ENCODE data around the gene EPHA7. TPM values are rescaled to one million over a fixed set of nuclear protein-coding genes. Genes with fewer than 3 reads are reported as not detected.

Gene EPHA7
- total and polyA plus RNA-seq, 2 donors (not counting 1 experiment from before 2014, with no cell fraction given) = under 0.01 to 0.03 TPM

DNA sequence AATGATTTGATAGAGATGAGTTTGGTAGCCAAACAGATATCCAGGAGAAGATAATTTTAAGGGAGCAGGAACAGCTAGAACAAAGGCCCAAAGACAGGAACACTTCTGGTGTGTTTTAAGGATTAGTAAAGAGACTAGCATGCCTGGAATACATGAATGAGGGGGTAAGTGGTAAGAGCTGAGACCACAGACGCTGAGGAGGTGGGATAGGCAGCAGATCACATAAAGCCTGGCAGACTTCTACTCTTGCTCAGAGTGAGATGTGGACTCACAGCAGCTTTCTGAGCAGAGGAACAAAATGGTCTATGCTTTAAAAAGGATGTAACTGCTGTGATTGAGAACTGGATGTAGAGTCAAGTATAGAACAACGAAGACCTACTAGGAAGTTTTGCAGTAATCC lies 100.1 kb downstream of the EPHA7 start:
- Histone ChIP-seq H3K4me1 (ENCODE audit: control insufficient read depth, extremely low read depth, insufficient read depth, low read length) (no peaks in the 10 kb centered on the region), H3K79me2 (ENCODE audit: control insufficient read depth, insufficient read depth, low read length) (no peaks in the 10 kb centered on the region), H2AFZ (ENCODE audit: low read length) (no peak overlapping the region), H4K20me1 (ENCODE audit: control insufficient read depth, extremely low read depth, insufficient read depth, low read length) (no peaks in the 10 kb centered on the region), H3K36me3 (ENCODE audit: control insufficient read depth, insufficient read depth, low read length) (no peaks in the 10 kb centered on the region), H3K27ac (ENCODE audit: insufficient read depth, low read length) (no peak overlapping the region), H3K4me2 (ENCODE audit: extremely low read depth, insufficient read depth, low read length) (no peak overlapping the region), H3K27me3 (ENCODE audit: control insufficient read depth, insufficient read depth, low read length) (no peaks in the 10 kb centered on the region), H3K4me3 (replicated peaks in 1 of 4; ENCODE audit: control extremely low read depth in 1 of 4, insufficient read depth in 1 of 4, low read depth in 3 of 4, low read length in 4 of 4) (no peak overlapping the region), H3K9me3 (ENCODE audit: control insufficient read depth, insufficient read depth, low read depth, low read length) (no peaks in the 10 kb centered on the region), H3K9ac (ENCODE audit: insufficient read depth, low read length) (no peak overlapping the region)
- TF ChIP-seq EZH2 (IDR thresholded peaks at IDR 0.05; ENCODE audit: low read length, missing control alignments) = no peak
- TF ChIP-seq, protein P1, sequence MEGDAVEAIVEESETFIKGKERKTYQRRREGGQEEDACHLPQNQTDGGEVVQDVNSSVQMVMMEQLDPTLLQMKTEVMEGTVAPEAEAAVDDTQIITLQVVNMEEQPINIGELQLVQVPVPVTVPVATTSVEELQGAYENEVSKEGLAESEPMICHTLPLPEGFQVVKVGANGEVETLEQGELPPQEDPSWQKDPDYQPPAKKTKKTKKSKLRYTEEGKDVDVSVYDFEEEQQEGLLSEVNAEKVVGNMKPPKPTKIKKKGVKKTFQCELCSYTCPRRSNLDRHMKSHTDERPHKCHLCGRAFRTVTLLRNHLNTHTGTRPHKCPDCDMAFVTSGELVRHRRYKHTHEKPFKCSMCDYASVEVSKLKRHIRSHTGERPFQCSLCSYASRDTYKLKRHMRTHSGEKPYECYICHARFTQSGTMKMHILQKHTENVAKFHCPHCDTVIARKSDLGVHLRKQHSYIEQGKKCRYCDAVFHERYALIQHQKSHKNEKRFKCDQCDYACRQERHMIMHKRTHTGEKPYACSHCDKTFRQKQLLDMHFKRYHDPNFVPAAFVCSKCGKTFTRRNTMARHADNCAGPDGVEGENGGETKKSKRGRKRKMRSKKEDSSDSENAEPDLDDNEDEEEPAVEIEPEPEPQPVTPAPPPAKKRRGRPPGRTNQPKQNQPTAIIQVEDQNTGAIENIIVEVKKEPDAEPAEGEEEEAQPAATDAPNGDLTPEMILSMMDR (conservative IDR thresholded peaks at IDR 0.05 in 1 of 2, IDR thresholded peaks at IDR 0.05 in 1 of 2; ENCODE audit: low read depth in 1 of 2, low read length in 2 of 2) = no peak
- no peak for DNase-seq (ENCODE audit: low read depth in 2 of 2)

DNA sequence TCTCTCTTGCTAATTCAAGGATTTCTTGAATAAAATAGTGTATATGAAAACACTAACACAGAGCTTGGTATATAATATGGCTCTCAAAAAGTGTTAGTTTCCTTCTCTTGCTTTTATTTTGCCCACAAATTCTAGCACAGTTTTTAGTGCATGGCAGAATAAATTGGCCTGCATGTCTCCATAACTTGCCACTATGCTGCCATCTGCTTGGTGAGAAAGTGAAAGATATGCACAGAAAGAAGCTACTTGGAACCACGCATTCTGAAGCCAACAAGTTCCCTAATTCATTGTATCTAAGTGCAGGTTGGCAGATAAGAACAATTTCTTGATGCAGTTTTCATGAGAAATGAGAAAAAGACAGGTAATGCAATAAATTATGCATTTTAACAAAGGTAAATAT lies 101.2 kb downstream of the EPHA7 start:
- no peak for DNase-seq (ENCODE audit: low read depth in 2 of 2)
- H3K4me1 ChIP-seq (ENCODE audit: control insufficient read depth, extremely low read depth, insufficient read depth, low read length) = no peaks in the 10 kb centered on the region
- no peak overlapping the region for H3K4me3 ChIP-seq (replicated peaks in 1 of 4; ENCODE audit: control extremely low read depth in 1 of 4, insufficient read depth in 1 of 4, low read depth in 3 of 4, low read length in 4 of 4)
- H3K79me2 ChIP-seq (ENCODE audit: control insufficient read depth, insufficient read depth, low read length) = no peaks in the 10 kb centered on the region
- no peak overlapping the region for H3K4me2 ChIP-seq (ENCODE audit: extremely low read depth, insufficient read depth, low read length)
- no peak overlapping the region for H2AFZ ChIP-seq (ENCODE audit: low read length)
- no peak overlapping the region for H3K9ac ChIP-seq (ENCODE audit: insufficient read depth, low read length)
- no peaks in the 10 kb centered on the region for H3K9me3 ChIP-seq (ENCODE audit: control insufficient read depth, insufficient read depth, low read depth, low read length)
- no peaks in the 10 kb centered on the region for H4K20me1 ChIP-seq (ENCODE audit: control insufficient read depth, extremely low read depth, insufficient read depth, low read length)
- no peaks in the 10 kb centered on the region for H3K27me3 ChIP-seq (ENCODE audit: control insufficient read depth, insufficient read depth, low read length)
- H3K36me3 ChIP-seq (ENCODE audit: control insufficient read depth, insufficient read depth, low read length) = no peaks in the 10 kb centered on the region
- no peak overlapping the region for H3K27ac ChIP-seq (ENCODE audit: insufficient read depth, low read length)
- TF ChIP-seq EZH2 (IDR thresholded peaks at IDR 0.05; ENCODE audit: low read length, missing control alignments) = no peak
- TF ChIP-seq, protein P1 (conservative IDR thresholded peaks at IDR 0.05 in 1 of 2, IDR thresholded peaks at IDR 0.05 in 1 of 2; ENCODE audit: low read depth in 1 of 2, low read length in 2 of 2) = no peak

DNA sequence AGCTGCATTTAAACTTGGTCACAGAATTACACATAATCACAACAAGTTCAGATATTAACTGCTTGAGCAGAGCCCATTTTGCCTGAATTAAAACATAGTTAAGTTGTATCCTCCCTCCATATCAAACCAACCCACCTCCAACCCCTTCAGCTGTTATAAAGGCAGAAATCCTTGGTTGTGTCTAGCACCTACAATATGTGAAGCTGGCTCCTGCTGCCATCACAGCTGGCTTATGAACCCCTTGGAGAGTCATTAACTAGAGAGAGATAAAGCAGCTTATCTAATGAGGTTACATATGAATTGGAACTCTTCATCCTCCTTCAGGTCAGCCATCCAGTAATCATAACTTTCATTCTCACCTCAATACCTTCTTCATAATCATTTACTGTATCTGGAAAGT lies 101.8 kb downstream of the EPHA7 start:
- Histone ChIP-seq H3K36me3 (ENCODE audit: control insufficient read depth, insufficient read depth, low read length) (no peaks in the 10 kb centered on the region), H3K27me3 (ENCODE audit: control insufficient read depth, insufficient read depth, low read length) (no peaks in the 10 kb centered on the region), H3K4me2 (ENCODE audit: extremely low read depth, insufficient read depth, low read length) (no peak overlapping the region), H3K4me3 (replicated peaks in 1 of 4; ENCODE audit: control extremely low read depth in 1 of 4, insufficient read depth in 1 of 4, low read depth in 3 of 4, low read length in 4 of 4) (no peak overlapping the region), H3K27ac (ENCODE audit: insufficient read depth, low read length) (no peak overlapping the region), H2AFZ (ENCODE audit: low read length) (no peak overlapping the region), H3K9ac (ENCODE audit: insufficient read depth, low read length) (no peak overlapping the region), H3K79me2 (ENCODE audit: control insufficient read depth, insufficient read depth, low read length) (no peaks in the 10 kb centered on the region), H4K20me1 (ENCODE audit: control insufficient read depth, extremely low read depth, insufficient read depth, low read length) (no peaks in the 10 kb centered on the region), H3K9me3 (ENCODE audit: control insufficient read depth, insufficient read depth, low read depth, low read length) (no peaks in the 10 kb centered on the region), H3K4me1 (ENCODE audit: control insufficient read depth, extremely low read depth, insufficient read depth, low read length) (no peaks in the 10 kb centered on the region)
- no peak for TF ChIP-seq EZH2 (IDR thresholded peaks at IDR 0.05; ENCODE audit: low read length, missing control alignments)
- TF ChIP-seq, protein P1 (conservative IDR thresholded peaks at IDR 0.05 in 1 of 2, IDR thresholded peaks at IDR 0.05 in 1 of 2; ENCODE audit: low read depth in 1 of 2, low read length in 2 of 2) = no peak
- DNase-seq (ENCODE audit: low read depth in 2 of 2) = no peak
